ENCODE results near the gene NOS1. TPM values are rescaled to one million over a fixed set of nuclear protein-coding genes. Genes with fewer than 3 reads are reported as not detected.

The NOS1 gene
- total RNA-seq, 1 experiment from 2014 or later, result not detected

DNA sequence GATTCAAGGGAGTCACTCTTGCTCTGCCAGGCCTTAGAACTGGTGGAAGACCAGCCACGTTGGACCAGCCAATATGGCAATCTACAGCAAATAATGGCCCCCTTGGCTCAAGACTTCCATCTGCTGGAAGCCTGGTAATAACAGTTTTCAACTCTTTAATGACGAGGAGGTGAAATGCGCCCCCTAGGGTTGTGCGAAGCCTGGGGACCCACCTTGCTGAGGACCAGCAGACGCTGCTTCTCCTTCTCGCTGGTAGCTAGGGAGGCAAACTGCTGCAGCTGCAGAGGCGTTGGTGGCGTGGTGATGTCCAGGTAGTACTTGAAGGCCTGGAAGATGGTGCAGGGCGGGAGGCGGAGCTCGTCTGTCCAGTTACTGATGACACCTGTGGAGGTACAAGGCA lies 129.7 kb downstream of the NOS1 start:
- no peak overlapping the region for H3K27ac Mint-ChIP-seq (ENCODE audit: low read depth, unreplicated experiment)
- POLR2A ChIA-PET, result no interaction called here
- TF ChIP-seq, protein P1, sequence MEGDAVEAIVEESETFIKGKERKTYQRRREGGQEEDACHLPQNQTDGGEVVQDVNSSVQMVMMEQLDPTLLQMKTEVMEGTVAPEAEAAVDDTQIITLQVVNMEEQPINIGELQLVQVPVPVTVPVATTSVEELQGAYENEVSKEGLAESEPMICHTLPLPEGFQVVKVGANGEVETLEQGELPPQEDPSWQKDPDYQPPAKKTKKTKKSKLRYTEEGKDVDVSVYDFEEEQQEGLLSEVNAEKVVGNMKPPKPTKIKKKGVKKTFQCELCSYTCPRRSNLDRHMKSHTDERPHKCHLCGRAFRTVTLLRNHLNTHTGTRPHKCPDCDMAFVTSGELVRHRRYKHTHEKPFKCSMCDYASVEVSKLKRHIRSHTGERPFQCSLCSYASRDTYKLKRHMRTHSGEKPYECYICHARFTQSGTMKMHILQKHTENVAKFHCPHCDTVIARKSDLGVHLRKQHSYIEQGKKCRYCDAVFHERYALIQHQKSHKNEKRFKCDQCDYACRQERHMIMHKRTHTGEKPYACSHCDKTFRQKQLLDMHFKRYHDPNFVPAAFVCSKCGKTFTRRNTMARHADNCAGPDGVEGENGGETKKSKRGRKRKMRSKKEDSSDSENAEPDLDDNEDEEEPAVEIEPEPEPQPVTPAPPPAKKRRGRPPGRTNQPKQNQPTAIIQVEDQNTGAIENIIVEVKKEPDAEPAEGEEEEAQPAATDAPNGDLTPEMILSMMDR (IDR thresholded peaks at IDR 0.05; ENCODE audit: unreplicated experiment), result no peak
- H3K4me3 Mint-ChIP-seq (ENCODE audit: unreplicated experiment), result no peak overlapping the region
- peaks cover 7% of the 10 kb centered on the region for H3K27me3 Mint-ChIP-seq (ENCODE audit: insufficient read depth, unreplicated experiment)
- H3K9me3 Mint-ChIP-seq (ENCODE audit: unreplicated experiment), result no peaks in the 10 kb centered on the region
- H3K36me3 Mint-ChIP-seq (ENCODE audit: insufficient read depth, unreplicated experiment), result no peaks in the 10 kb centered on the region
- H3K4me1 Mint-ChIP-seq (ENCODE audit: insufficient read depth, unreplicated experiment), result peaks cover 6% of the 10 kb centered on the region
- intact Hi-C loops (cut with micrococcal nuclease), result no loop called here
- BruUV-seq (replicated peaks), result no TSS peak
- CTCF ChIA-PET, result interaction anchor here (0.6 to 4.7 kb wide), 12 partner anchors 19 to 625 kb away, joined by 3 to 28 read pairs (median 4); no protein-coding TSS in a partner anchor
- DNase-seq (ENCODE audit: unreplicated experiment), result no peak

DNA sequence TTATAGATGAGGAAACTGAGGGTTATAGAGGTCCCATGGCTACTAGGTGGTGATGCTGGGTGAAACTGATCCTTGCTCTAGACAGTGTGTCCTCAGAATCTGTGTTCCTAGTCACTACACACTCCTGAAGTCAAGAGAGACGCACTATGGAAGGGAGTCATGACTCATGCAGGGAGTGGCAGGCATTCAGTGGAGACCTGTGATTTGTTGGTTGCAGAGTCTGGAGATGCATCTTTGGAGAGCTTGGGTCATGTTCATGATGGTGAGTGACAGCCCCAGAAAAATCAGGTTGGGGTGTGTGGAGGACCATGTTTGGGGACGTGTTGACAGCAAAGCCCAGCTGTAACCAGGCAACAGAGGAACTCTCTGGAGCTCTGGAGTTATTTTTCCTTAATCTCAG lies 133.2 kb downstream of the NOS1 start:
- Mint-ChIP-seq H3K36me3 (ENCODE audit: insufficient read depth, unreplicated experiment) (no peaks in the 10 kb centered on the region), H3K27ac (ENCODE audit: low read depth, unreplicated experiment) (no peak overlapping the region), H3K9me3 (ENCODE audit: unreplicated experiment) (no peaks in the 10 kb centered on the region), H3K4me1 (ENCODE audit: insufficient read depth, unreplicated experiment) (peaks cover 6% of the 10 kb centered on the region), H3K4me3 (ENCODE audit: unreplicated experiment) (no peak overlapping the region), H3K27me3 (ENCODE audit: insufficient read depth, unreplicated experiment) (peaks cover 15% of the 10 kb centered on the region)
- ChIA-PET CTCF (interaction anchor here (0.7 to 3.1 kb wide), 4 partner anchors 11 to 627 kb away, joined by 3 to 14 read pairs (median 3); no protein-coding TSS in a partner anchor), POLR2A (no interaction called here)
- DNase-seq (ENCODE audit: unreplicated experiment), result peak; percentile 54
- TF ChIP-seq, protein P1 (IDR thresholded peaks at IDR 0.05; ENCODE audit: unreplicated experiment), result no peak
- no TSS peak for BruUV-seq (replicated peaks)
- intact Hi-C loops (cut with micrococcal nuclease), result no loop called here

DNA sequence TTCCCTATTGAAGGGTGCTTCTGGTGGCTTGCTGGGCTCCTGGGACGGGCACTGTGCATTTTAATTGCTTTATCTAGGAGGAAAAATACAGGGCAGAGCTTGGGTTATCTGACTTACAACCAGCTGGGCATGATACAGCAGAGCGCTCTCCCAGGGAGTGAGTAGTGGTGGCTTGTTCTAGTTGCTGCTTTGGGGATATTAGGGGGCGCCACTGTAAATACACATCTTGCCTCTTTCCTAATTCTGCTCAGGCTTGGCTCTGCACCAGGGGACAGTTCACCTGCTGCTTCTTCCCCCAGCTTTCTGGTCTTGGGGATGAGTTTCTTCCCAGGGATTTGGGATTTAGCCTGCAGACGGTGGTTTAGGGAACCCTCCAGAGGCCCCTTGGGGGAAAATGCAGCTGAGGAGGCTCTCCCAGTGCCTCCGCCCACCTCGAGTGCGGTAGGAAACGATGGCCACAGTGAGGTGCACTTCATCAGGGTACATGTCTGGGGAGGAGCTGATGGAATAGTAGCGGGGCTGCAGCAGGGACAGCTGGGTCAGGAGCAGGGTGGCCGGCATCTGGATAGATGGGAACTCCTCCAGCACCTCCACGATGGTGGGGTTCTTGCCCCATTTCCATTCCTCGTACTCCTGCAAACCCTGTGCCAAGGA lies 134.3 kb downstream of the NOS1 start:
- Mint-ChIP-seq H3K27ac (ENCODE audit: low read depth, unreplicated experiment) (no peak overlapping the region), H3K4me1 (ENCODE audit: insufficient read depth, unreplicated experiment) (peaks cover 6% of the 10 kb centered on the region), H3K4me3 (ENCODE audit: unreplicated experiment) (no peak overlapping the region), H3K27me3 (ENCODE audit: insufficient read depth, unreplicated experiment) (peaks cover 15% of the 10 kb centered on the region), H3K9me3 (ENCODE audit: unreplicated experiment) (no peaks in the 10 kb centered on the region), H3K36me3 (ENCODE audit: insufficient read depth, unreplicated experiment) (no peaks in the 10 kb centered on the region)
- DNase-seq (ENCODE audit: unreplicated experiment), result no peak
- ChIA-PET POLR2A (no interaction called here), CTCF (interaction anchor here (0.6 to 2.4 kb wide), 5 partner anchors 8 to 132 kb away, joined by 3 to 8 read pairs (median 5); no protein-coding TSS in a partner anchor)
- BruUV-seq (replicated peaks), result no TSS peak
- intact Hi-C loops (cut with micrococcal nuclease), result no loop called here
- TF ChIP-seq, protein P1 (IDR thresholded peaks at IDR 0.05; ENCODE audit: unreplicated experiment), result no peak

DNA sequence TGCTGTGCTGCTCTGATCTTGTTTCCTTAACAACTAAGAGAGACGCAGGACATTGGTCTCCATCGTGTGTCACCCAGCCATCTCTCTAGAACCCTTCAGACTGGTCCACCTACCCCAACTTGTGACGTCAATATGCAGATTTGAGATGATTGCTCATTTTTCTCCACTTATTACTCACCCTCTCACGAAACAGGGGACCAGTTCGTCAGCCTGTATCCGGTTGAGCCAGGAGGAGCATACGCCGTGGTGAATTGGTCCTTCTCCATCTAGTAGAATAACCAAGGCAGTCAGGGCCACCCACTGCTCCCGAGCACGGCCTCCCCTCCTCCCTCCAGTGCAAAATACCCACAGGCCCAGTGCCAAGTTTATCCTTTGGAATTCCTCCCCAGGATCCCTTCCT lies 134.9 kb downstream of the NOS1 start:
- no peak for DNase-seq (ENCODE audit: unreplicated experiment)
- intact Hi-C loops (cut with micrococcal nuclease), result no loop called here
- H3K27ac Mint-ChIP-seq (ENCODE audit: low read depth, unreplicated experiment), result no peak overlapping the region
- peaks cover 6% of the 10 kb centered on the region for H3K4me1 Mint-ChIP-seq (ENCODE audit: insufficient read depth, unreplicated experiment)
- no TSS peak for BruUV-seq (replicated peaks)
- no peaks in the 10 kb centered on the region for H3K36me3 Mint-ChIP-seq (ENCODE audit: insufficient read depth, unreplicated experiment)
- H3K27me3 Mint-ChIP-seq (ENCODE audit: insufficient read depth, unreplicated experiment), result peaks cover 15% of the 10 kb centered on the region
- POLR2A ChIA-PET, result no interaction called here
- H3K9me3 Mint-ChIP-seq (ENCODE audit: unreplicated experiment), result no peaks in the 10 kb centered on the region
- CTCF ChIA-PET, result interaction anchor here (0.7 to 2.4 kb wide), 3 partner anchors 9 to 631 kb away, joined by 3 to 8 read pairs (median 3); no protein-coding TSS in a partner anchor
- TF ChIP-seq, protein P1 (IDR thresholded peaks at IDR 0.05; ENCODE audit: unreplicated experiment), result no peak
- no peak overlapping the region for H3K4me3 Mint-ChIP-seq (ENCODE audit: unreplicated experiment)
